Measurements from ENCODE around the gene SPON1.
"Not testable (repeated sequence)": the region's sequence is repeated elsewhere in the genome, so short reads cannot be mapped to it uniquely, and the experiment has no call there.

SPON1 gene

DNA sequence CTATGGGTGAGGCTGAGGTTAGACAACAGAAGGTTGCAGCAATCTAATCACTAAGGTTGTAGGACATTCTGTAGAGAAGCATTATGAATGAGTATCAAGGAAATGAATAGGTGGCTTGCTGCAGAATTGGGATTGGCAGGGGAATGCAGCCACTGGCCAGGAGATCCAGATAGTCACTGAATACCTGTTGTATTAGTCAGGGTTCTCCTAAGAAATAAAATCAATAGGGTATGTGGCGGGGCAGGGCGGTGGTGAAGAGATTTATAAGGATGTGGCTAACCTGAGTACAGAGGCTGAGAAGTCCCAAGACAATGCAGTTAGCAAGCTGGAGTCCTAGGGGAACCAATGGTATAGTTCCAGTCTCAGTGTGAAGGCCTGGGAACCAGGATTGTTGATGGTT, 163.0 kb downstream of the SPON1 start:
- no peaks in the 10 kb centered on the region for H3K4me1 Mint-ChIP-seq
- no peak for DNase-seq
- no peaks in the 10 kb centered on the region for H3K27me3 Mint-ChIP-seq
- peaks cover 13 to 29% of the 10 kb centered on the region in 2 donors for H3K9me3 Mint-ChIP-seq
- H3K4me3 Mint-ChIP-seq, result no peak overlapping the region
- no peak for ATAC-seq
- no peak overlapping the region for H3K27ac Mint-ChIP-seq

DNA sequence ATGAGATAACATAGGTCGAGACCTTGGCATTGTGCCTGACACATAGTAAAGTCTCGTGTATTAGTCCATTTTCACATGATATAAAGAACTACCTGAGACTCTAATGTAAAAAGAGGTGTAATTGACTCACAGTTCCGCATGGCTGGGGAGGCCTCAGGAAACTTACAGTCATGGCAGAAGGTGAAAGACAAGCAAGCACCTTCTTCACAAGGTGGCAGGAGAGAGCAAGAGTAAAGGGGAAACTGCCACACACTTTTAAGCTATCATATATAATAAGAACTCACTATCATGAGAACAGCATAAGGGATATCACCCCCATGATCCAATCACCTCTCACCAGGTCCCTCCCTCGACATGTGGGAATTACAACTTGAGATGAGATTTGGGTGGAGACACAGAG, 165.2 kb downstream of the SPON1 start:
- H3K27ac Mint-ChIP-seq, result no peak overlapping the region

DNA sequence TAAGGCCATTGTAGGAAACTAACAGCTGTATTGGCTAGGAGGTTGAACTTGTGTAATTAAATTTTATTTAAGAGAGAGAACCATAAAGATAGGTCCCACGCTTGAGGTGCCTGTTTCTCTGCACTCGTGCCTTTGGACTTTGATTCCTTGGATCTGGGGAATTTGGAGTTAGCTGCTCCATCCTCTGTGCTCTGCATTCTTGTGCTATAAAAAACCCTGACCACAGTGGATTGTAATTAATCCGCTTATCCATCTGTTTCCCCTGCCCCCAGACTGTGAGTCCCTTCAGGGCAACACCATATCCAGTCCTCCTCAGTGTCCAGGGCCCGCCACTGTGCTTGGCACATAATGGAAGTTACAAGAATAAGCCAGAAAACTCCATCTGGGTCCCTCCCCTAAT, 169.8 kb downstream of the SPON1 start:
- no peak for DNase-seq
- Mint-ChIP-seq H3K27ac (no peak overlapping the region), H3K4me3 (no peak overlapping the region), H3K4me1 (no peaks in the 10 kb centered on the region), H3K9me3 (peaks cover 7 to 17% of the 10 kb centered on the region in 2 donors), H3K27me3 (no peaks in the 10 kb centered on the region)
- no peak for ATAC-seq

More for the DNA sequence above, 165.2 kb downstream of the SPON1 start:
- H3K4me1 Mint-ChIP-seq, result no peaks in the 10 kb centered on the region
- ATAC-seq, result no peak
- H3K9me3 Mint-ChIP-seq, result peaks cover 13 to 29% of the 10 kb centered on the region in 2 donors
- no peak for DNase-seq
- H3K27me3 Mint-ChIP-seq, result no peaks in the 10 kb centered on the region
- H3K4me3 Mint-ChIP-seq, result no peak overlapping the region

DNA sequence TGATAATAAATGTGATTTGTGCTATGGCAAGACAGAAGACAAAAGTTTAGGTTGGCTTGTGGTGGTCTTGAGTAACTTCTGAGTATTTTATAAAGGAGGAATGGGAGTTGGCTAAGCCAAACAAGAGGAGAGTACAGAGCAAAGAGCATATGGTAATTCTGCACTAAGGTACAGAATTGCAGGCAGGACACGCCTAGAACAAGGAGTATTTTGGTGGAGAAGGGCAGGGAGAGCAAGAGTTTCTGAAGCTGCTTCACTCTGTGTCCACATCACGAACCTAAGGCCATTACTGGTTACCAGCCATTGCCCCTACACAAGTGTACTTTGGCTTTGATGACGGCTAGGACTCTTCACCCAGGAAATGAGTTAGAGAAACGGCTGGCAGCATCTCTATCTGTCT, 170.9 kb downstream of the SPON1 start:
- no peaks in the 10 kb centered on the region for H3K4me1 Mint-ChIP-seq
- ATAC-seq (no peak), DNase-seq (no peak)
- no peak overlapping the region for H3K27ac Mint-ChIP-seq
- H3K27me3 Mint-ChIP-seq, result no peaks in the 10 kb centered on the region
- H3K9me3 Mint-ChIP-seq, result peaks cover 7 to 15% of the 10 kb centered on the region in 2 donors
- no peak overlapping the region for H3K4me3 Mint-ChIP-seq

DNA sequence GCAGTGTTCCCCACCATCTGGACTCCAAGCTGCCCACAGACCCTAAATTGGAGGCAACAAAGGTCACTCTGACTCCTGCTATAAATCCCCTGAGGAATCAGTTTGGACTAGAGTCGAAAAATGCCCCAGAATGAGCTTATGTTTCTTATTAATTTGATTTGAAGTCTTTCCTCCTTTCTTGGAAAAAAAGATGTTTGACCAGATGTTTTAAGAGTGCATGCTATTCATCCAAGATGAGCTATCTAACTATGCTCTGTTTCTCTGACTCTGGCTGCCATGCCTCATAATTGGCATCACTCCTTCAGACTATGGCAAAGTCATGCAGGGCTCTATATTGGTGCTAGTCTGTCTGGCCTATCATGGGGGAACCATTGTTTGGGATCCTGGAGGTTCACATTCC, 174.0 kb downstream of the SPON1 start:
- Mint-ChIP-seq H3K27me3 (no peaks in the 10 kb centered on the region), H3K4me1 (no peaks in the 10 kb centered on the region), H3K27ac (no peak overlapping the region), H3K4me3 (no peak overlapping the region), H3K9me3 (no peaks in the 10 kb centered on the region)
- DNase-seq (no peak), ATAC-seq (no peak)

DNA sequence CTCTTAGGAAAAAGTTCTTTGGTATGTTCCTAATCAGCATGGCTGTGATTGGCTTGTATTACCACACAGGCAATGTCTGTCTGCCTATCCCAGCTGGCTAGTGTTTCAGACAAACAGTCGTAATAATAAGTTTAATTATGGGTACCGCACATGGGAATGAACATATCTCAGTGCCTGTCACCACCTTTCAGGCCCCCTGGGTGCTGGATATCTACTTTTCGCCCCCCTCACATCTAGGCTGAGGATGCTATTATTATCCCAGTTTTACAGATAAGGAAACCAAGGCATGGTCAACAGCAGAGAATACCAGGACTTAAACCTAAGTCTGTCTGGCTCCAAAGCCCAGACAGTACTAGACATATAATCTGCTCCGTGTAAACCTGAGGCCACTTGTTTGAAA, 174.8 kb downstream of the SPON1 start:
- Mint-ChIP-seq H3K4me1 (no peaks in the 10 kb centered on the region), H3K4me3 (no peak overlapping the region), H3K27ac (no peak overlapping the region), H3K9me3 (no peaks in the 10 kb centered on the region), H3K27me3 (no peaks in the 10 kb centered on the region)
- no peak for DNase-seq
- ATAC-seq, result no peak

DNA sequence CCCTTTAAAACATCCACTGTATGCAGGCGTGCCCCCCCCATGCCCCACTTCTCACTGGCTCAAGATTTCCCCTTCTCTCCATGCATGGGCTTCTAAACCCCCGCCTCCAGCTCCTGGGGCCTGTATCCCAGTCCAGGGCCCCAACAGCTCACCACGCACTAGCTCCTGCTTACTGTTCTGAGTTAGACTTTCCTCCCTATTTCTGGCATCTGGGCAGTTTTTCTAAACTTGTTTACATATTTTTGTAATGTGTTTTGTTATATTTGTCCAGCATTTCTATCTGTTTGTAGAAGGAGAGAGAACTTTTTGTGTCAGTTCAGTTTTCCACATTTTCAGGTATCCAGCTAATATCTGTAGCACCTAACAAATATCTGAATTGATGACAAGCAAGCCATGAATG, 178.5 kb downstream of the SPON1 start:
- DNase-seq (no peak), ATAC-seq (no peak)

DNA sequence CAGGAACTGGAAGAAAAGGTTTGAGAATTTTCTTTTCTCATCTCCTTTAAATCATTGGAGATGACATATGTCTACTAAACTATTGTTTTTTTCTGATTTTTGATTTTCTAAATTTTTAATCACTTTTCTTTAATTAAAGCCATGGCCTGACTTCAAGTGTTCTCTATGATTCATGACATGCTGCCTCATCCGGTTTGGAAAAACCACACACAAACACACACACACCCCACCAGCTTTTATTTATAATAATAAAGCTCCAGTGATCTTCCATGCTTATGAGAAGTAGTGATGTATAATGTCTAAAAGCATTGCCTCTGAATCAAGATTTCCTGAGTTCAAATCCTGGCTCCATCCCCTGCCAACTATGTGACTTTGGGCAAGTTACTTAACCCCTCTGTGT, 179.2 kb downstream of the SPON1 start:
- Mint-ChIP-seq H3K27ac (no peak overlapping the region), H3K27me3 (no peaks in the 10 kb centered on the region), H3K4me3 (no peak overlapping the region), H3K9me3 (no peaks in the 10 kb centered on the region), H3K4me1 (peaks cover 6% of the 10 kb centered on the region)
- ATAC-seq, result no peak
- no peak for DNase-seq

More for the DNA sequence above, 178.5 kb downstream of the SPON1 start:
- no peak overlapping the region for H3K27ac Mint-ChIP-seq
- H3K4me3 Mint-ChIP-seq, result no peak overlapping the region
- H3K27me3 Mint-ChIP-seq, result no peaks in the 10 kb centered on the region
- no peaks in the 10 kb centered on the region for H3K9me3 Mint-ChIP-seq
- H3K4me1 Mint-ChIP-seq, result peaks cover 6% of the 10 kb centered on the region

DNA sequence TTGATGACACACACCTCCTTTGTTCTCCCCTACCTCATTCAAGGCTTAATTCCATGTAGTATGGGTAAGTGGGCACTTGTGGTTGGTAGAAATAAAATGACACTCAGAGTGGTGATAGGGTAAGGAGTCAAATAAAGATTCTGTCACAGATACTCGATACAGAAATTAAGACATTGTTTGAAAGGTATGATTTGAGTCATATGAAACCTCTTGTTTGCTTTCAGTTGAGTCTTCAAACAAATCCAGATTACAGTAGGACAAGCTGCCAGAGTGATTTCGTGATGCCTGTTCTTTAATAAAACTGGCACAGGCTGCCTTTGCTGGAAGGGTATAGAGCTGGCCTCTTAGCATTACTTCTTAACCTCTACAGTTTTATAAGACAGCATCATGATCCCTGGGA, 182.4 kb downstream of the SPON1 start:
- H3K27ac Mint-ChIP-seq, result no peak overlapping the region
- H3K4me3 Mint-ChIP-seq, result no peak overlapping the region
- DNase-seq (no peak), ATAC-seq (peak; percentile 96)
- H3K9me3 Mint-ChIP-seq, result no peaks in the 10 kb centered on the region
- no peaks in the 10 kb centered on the region for H3K27me3 Mint-ChIP-seq
- H3K4me1 Mint-ChIP-seq, result peaks cover 6% of the 10 kb centered on the region

DNA sequence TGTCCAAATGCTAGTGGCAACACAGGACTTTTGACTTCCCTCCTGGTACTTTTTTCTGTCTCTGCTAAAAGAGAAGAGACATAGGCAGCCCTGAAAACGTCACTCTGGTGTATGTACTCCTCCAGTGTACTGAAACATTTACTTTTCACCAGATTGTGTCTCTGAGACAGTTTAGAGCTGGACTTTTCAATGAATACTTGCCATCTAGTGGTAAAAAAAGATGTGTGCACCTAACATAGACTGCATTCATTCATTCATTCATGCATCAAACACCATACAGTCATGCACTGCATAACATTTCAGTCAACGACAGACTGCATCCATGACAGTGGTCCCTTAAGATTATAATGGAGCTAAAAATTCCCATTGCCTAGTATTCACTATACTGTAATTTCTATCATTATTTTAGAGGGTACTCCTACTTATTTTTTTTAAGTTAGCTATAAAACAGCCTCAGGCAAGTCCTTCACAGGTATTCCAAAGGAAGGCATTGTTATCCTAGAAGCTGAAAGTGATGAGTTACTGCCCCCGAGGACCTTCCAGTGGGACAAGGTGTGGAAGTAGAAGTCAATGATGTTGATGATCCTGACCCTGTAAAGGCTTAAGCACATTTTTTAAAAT, 186.2 kb downstream of the SPON1 start:
- H3K4me1 Mint-ChIP-seq, result peaks cover 6% of the 10 kb centered on the region

DNA sequence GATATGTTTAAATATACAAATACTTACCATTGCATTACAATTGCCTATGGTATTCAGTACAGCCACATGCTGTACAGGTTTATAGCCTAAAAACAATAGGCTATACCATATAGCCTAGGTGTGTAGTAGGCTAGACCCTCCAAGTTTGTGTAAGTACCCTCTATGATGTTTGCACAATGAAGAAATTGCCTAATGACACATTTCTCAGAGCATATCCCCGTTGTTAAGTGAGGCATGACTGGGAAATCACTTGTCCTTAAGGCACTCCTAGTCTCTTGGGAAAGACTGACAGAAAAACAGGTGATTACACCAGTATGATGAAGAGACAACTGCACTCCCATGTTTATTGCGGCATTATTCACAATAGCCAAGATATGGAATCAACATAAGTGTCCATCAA, 187.2 kb downstream of the SPON1 start:
- peaks cover 6% of the 10 kb centered on the region for H3K4me1 Mint-ChIP-seq
- H3K27me3 Mint-ChIP-seq, result no peaks in the 10 kb centered on the region
- ATAC-seq (no peak), DNase-seq (no peak)
- H3K4me3 Mint-ChIP-seq, result no peak overlapping the region
- H3K9me3 Mint-ChIP-seq, result peaks cover 6 to 16% of the 10 kb centered on the region in 2 donors
- no peak overlapping the region for H3K27ac Mint-ChIP-seq

More for the DNA sequence above, 186.2 kb downstream of the SPON1 start:
- peak; percentile 66 for ATAC-seq
- Mint-ChIP-seq H3K9me3 (peaks cover 6 to 9% of the 10 kb centered on the region in 2 donors), H3K4me3 (no peak overlapping the region), H3K27ac (no peak overlapping the region), H3K27me3 (no peaks in the 10 kb centered on the region)
- DNase-seq, result no peak

DNA sequence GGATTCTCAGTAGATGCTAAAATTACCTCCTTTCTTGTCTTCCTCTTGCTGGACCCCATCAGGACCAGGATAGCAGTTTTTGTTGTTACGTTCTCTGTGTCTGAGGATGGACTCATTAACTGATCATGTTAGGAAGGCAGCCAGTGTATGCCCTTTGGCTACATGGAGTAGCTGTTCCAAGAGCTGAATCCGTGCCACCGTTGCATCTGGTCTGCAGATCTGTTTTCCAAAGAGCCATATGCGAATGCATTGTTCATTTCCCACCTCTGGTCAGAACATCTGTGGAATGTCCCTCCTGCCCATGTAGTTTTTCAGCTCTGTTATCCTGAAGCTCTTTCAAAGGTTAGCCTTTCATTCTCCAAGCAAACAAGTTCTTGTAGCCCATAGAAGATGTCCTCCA, 188.4 kb downstream of the SPON1 start:
- no peaks in the 10 kb centered on the region for H3K27me3 Mint-ChIP-seq
- H3K4me1 Mint-ChIP-seq, result no peaks in the 10 kb centered on the region
- no peak overlapping the region for H3K4me3 Mint-ChIP-seq
- DNase-seq, result no peak
- ATAC-seq, result no peak
- H3K9me3 Mint-ChIP-seq, result peaks cover 13 to 25% of the 10 kb centered on the region in 2 donors
- H3K27ac Mint-ChIP-seq, result no peak overlapping the region

DNA sequence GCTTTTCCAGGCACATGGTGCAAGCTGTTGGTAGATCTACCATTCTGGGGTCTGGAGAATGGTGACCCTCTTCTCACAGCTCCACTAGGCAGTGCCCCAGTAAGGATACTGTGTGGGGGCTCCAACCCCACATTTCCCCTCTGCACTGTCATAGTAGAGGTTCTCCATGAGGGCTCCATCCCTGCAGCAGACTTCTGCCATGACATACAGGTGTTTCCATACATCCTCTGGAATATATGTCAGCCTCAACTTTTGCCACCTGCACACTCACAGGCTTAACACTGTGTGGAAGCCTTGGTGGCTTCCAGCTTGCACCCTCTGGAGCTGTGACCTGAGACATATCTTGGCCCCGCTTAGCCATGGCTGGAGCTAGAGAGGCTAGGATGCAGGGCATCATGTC, 191.6 kb downstream of the SPON1 start:
- H3K4me3 Mint-ChIP-seq, ATAC-seq, DNase-seq, H3K4me1 Mint-ChIP-seq, H3K27ac Mint-ChIP-seq, H3K27me3 Mint-ChIP-seq: not testable (repeated sequence)
- peaks cover 27 to 44% of the 10 kb centered on the region in 2 donors for H3K9me3 Mint-ChIP-seq

DNA sequence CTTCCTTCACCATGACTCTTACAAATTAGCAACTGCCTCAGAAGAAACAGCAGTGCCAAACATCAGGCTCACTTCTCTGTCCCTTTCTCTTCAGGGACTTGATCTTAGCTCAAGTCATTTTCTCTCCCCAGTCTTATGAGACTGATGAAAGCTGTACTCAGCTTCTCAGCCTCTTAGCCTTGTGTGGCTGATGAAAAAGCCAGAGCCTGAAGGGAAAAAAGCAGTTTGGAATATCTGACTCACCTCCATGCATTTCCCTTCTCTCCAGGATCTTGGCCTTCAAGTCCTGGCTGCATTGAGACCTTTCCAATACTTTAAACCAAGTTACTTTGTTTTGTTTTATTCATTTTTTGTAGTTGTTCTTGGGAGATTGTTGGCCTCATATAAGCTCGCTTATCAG, 195.9 kb downstream of the SPON1 start:
- Mint-ChIP-seq H3K9me3 (peaks cover 25 to 39% of the 10 kb centered on the region in 2 donors), H3K27ac (no peak overlapping the region), H3K4me3 (no peak overlapping the region), H3K27me3 (no peaks in the 10 kb centered on the region), H3K4me1 (no peaks in the 10 kb centered on the region)
- DNase-seq, result no peak
- no peak for ATAC-seq

DNA sequence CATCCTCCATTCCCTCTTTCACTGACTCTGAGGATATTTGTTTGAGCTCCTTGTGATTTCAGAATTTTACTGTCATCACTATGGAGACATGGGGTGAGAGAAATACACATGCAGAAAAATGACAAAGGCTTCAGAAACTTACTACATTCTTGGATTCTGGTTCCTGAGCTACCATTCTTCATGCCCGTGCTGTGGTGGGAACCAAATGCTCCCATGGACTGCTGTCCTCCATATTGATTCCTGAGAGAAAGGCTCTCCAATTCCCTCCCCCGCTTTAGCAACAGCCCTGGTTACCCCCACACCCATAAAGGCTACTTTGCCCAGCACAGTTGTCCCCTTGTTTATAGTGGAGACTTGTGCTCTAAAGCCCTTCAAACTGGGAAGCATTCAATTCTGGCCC, 201.1 kb downstream of the SPON1 start:
- peak overlapping the region in 1 of 2 donors; percentile 3 for H3K27ac Mint-ChIP-seq
- no peaks in the 10 kb centered on the region for H3K27me3 Mint-ChIP-seq
- no peak for ATAC-seq
- no peak overlapping the region for H3K4me3 Mint-ChIP-seq
- H3K9me3 Mint-ChIP-seq, result peaks cover 16 to 34% of the 10 kb centered on the region in 2 donors
- peaks cover 4% of the 10 kb centered on the region for H3K4me1 Mint-ChIP-seq
- DNase-seq, result no peak

DNA sequence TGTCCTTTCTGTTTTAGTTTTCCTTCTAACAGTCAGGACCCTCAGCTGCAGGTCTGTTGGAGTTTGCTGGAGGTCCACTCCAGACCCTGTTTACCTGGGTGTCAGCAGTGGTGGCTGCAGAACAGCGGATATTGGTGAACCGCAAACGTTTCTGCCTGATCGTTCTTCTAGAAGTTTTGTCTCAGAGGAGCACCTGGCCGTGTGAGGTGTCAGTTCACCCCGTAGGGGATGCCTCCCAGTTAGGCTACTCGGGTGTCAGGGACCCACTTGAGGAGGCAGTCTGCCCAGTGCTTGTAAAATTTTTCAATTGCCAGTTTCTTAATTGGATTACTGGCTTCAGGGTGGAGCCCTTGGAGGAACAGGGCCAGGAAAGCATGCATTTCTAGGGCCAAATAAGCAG, 211.2 kb downstream of the SPON1 start:
- ATAC-seq, H3K27me3 Mint-ChIP-seq, H3K9me3 Mint-ChIP-seq, H3K27ac Mint-ChIP-seq, DNase-seq, H3K4me3 Mint-ChIP-seq, H3K4me1 Mint-ChIP-seq: not testable (repeated sequence)

DNA sequence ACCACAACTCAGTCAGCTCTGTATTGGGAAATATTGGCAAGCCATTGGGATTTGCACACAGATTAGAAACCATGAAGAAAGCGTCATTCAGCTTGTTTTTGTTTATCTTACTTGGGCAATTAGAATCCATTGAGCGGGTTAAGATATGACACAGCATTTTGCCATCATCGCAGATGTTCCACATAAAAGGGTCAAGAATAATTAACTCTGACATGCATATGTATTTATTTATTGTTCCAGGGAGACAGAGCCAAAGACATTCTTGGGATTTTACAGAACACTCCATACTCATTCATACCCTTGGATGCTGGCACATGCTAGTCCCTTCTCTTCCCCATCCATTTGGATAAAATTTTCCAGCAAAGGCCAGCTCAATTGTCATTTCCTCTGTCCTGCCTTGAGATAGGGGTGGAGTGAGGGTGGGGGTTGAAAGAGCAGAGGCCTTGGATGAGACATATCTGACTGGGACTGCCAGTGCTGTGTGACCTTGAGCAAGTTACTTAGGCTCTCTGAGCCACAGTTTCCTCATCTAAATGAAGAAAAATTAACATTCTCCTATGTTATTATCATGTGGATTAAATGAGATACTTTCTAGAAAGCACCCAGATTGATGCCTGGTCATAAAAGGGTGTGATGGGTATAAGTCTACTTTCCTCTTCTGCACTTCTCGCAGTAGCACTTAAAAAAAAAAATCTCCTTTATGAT, 216.7 kb downstream of the SPON1 start:
- Mint-ChIP-seq H3K4me1 (no peaks in the 10 kb centered on the region), H3K4me3 (no peak overlapping the region), H3K27ac (no peak overlapping the region), H3K27me3 (no peaks in the 10 kb centered on the region), H3K9me3 (no peaks in the 10 kb centered on the region)
- no peak for DNase-seq
- no peak for ATAC-seq
